ENCODE data around the gene SRSF10.

Gene SRSF10

GRCh38 chr1:24007079-24007478 lies 27.0 kb upstream of the SRSF10 start:
- in situ Hi-C loops (cut with MboI; ENCODE audit: low pct_unique_long_range_greater_than_20kb, low sequenced_read_pairs, unreplicated experiment): no loop called here
- no peak for TF ChIP-seq CTCF (IDR thresholded peaks at IDR 0.05; ENCODE audit: extremely low read depth, insufficient read depth, missing control alignments)
- no peak for DNase-seq (ENCODE audit: low spot score)

- in situ Hi-C loops (cut with MboI; ENCODE audit: low pct_unique_long_range_greater_than_20kb, low sequenced_read_pairs, unreplicated experiment): no loop called here
- no peak for TF ChIP-seq CTCF (IDR thresholded peaks at IDR 0.05; ENCODE audit: extremely low read depth, insufficient read depth, missing control alignments)
- DNase-seq (ENCODE audit: low spot score): no peak
Observed at GRCh38 chr1:24005163-24005562, 25.0 kb upstream of the SRSF10 start.

- in situ Hi-C loops (cut with MboI; ENCODE audit: low pct_unique_long_range_greater_than_20kb, low sequenced_read_pairs, unreplicated experiment): no loop called here
- no peak for DNase-seq (ENCODE audit: low spot score)
- TF ChIP-seq CTCF (IDR thresholded peaks at IDR 0.05; ENCODE audit: extremely low read depth, insufficient read depth, missing control alignments): no peak
Observed at GRCh38 chr1:24004132-24004531, 24.0 kb upstream of the SRSF10 start.

GRCh38 chr1:24003331-24003972 lies 23.3 kb upstream of the SRSF10 start:
- no peak for TF ChIP-seq CTCF (IDR thresholded peaks at IDR 0.05; ENCODE audit: extremely low read depth, insufficient read depth, missing control alignments)
- in situ Hi-C loops (cut with MboI; ENCODE audit: low pct_unique_long_range_greater_than_20kb, low sequenced_read_pairs, unreplicated experiment): no loop called here
- peak; percentile 30 for DNase-seq (ENCODE audit: low spot score)

- no peak for TF ChIP-seq CTCF (IDR thresholded peaks at IDR 0.05; ENCODE audit: extremely low read depth, insufficient read depth, missing control alignments)
- in situ Hi-C loops (cut with MboI; ENCODE audit: low pct_unique_long_range_greater_than_20kb, low sequenced_read_pairs, unreplicated experiment): no loop called here
- no peak for DNase-seq (ENCODE audit: low spot score)
Observed at GRCh38 chr1:24002695-24003094, 22.6 kb upstream of the SRSF10 start.

GRCh38 chr1:23999156-23999671 lies 19.1 kb upstream of the SRSF10 start:
- in situ Hi-C loops (cut with MboI; ENCODE audit: low pct_unique_long_range_greater_than_20kb, low sequenced_read_pairs, unreplicated experiment): no loop called here
- DNase-seq (ENCODE audit: low spot score): no peak

More at GRCh38 chr1:23999156-23999671, 19.1 kb upstream of the SRSF10 start:
- no peak for TF ChIP-seq CTCF (IDR thresholded peaks at IDR 0.05; ENCODE audit: extremely low read depth, insufficient read depth, missing control alignments)
